ENCODE measurements around the gene RAB3A. TPM values are rescaled to one million over a fixed set of nuclear protein-coding genes. Genes with fewer than 3 reads are reported as not detected.

The RAB3A gene
- total and polyA plus RNA-seq, 2 experiments from 2014 or later = 1.4 to 1.9 TPM

- in situ Hi-C loops (cut with MboI) = no loop called here
- no peak overlapping the region for H3K27ac ChIP-seq
- no peaks in the 10 kb centered on the region for H3K9me2 ChIP-seq (ENCODE audit: insufficient read depth)
- H3K4me2 ChIP-seq (ENCODE audit: unreplicated experiment) = no peak overlapping the region
- no peak overlapping the region for H3K4me3 ChIP-seq
- 24 to 25% methylated on average over 36 to 37 of the region's 37 CpGs for WGBS, 2 experiments (ENCODE audit: low coverage in 1 of 2, low lambda C conversion rate in 2 of 2, missing lambda C conversion rate in 2 of 2)
- no peaks in the 10 kb centered on the region for H3K4me1 ChIP-seq (ENCODE audit: insufficient read depth)
- H3K9me3 ChIP-seq (ENCODE audit: low read depth) = no peaks in the 10 kb centered on the region
- H3K79me2 ChIP-seq (ENCODE audit: insufficient read depth) = no peaks in the 10 kb centered on the region
- peak; percentile 68 for DNase-seq
- no peaks in the 10 kb centered on the region for H3K36me3 ChIP-seq (ENCODE audit: low read depth)
- H4K20me1 ChIP-seq (ENCODE audit: insufficient read depth) = no peaks in the 10 kb centered on the region
- peaks cover 12% of the 10 kb centered on the region for H3K27me3 ChIP-seq (replicated peaks; ENCODE audit: insufficient read depth)
- H2AFZ ChIP-seq = no peak overlapping the region
- H3F3A ChIP-seq (ENCODE audit: insufficient read depth) = no peaks in the 10 kb centered on the region
- H3K9ac ChIP-seq = no peak overlapping the region
- TF ChIP-seq EZH2phosphoT487 (IDR thresholded peaks at IDR 0.05; ENCODE audit: insufficient read depth, low read depth) = no peak
- TF ChIP-seq EZH2 (IDR thresholded peaks at IDR 0.05; ENCODE audit: insufficient read depth, poor library complexity, severe bottlenecking) = no peak
Observed at GRCh38 chr19:18233224-18233825, 29.5 kb upstream of the RAB3A start.

GRCh38 chr19:18232540-18233223 is 28.8 kb upstream of the RAB3A start:
- no peak overlapping the region for H3K4me2 ChIP-seq (ENCODE audit: unreplicated experiment)

GRCh38 chr19:18231775-18232174 is 27.9 kb upstream of the RAB3A start:
- in situ Hi-C loops (cut with MboI) = no loop called here
- TF ChIP-seq EZH2 (IDR thresholded peaks at IDR 0.05; ENCODE audit: insufficient read depth, poor library complexity, severe bottlenecking) = no peak
- no peak for TF ChIP-seq EZH2phosphoT487 (IDR thresholded peaks at IDR 0.05; ENCODE audit: insufficient read depth, low read depth)
- 11% methylated on average over 4 of the region's 4 CpGs for WGBS, 2 experiments (ENCODE audit: low coverage in 1 of 2, low lambda C conversion rate in 2 of 2, missing lambda C conversion rate in 2 of 2)
- no peaks in the 10 kb centered on the region for H3K36me3 ChIP-seq (ENCODE audit: low read depth)
- H3K4me2 ChIP-seq (ENCODE audit: unreplicated experiment) = no peak overlapping the region
- no peaks in the 10 kb centered on the region for H3K9me2 ChIP-seq (ENCODE audit: insufficient read depth)
- H3K9me3 ChIP-seq (ENCODE audit: low read depth) = no peaks in the 10 kb centered on the region
- H3F3A ChIP-seq (ENCODE audit: insufficient read depth) = no peaks in the 10 kb centered on the region
- H3K9ac ChIP-seq = no peak overlapping the region
- H2AFZ ChIP-seq = no peak overlapping the region
- H3K4me3 ChIP-seq = no peak overlapping the region
- no peaks in the 10 kb centered on the region for H3K4me1 ChIP-seq (ENCODE audit: insufficient read depth)
- H3K27ac ChIP-seq = no peak overlapping the region
- no peaks in the 10 kb centered on the region for H4K20me1 ChIP-seq (ENCODE audit: insufficient read depth)
- H3K27me3 ChIP-seq (replicated peaks; ENCODE audit: insufficient read depth) = peaks cover 12% of the 10 kb centered on the region
- H3K79me2 ChIP-seq (ENCODE audit: insufficient read depth) = no peaks in the 10 kb centered on the region
- DNase-seq = no peak

More at GRCh38 chr19:18232540-18233223, 28.8 kb upstream of the RAB3A start:
- Histone ChIP-seq H3F3A (ENCODE audit: insufficient read depth) (no peaks in the 10 kb centered on the region), H3K4me3 (no peak overlapping the region), H3K36me3 (ENCODE audit: low read depth) (no peaks in the 10 kb centered on the region), H3K27me3 (replicated peaks; ENCODE audit: insufficient read depth) (peaks cover 12% of the 10 kb centered on the region), H3K79me2 (ENCODE audit: insufficient read depth) (no peaks in the 10 kb centered on the region), H2AFZ (no peak overlapping the region), H3K4me1 (ENCODE audit: insufficient read depth) (no peaks in the 10 kb centered on the region), H4K20me1 (ENCODE audit: insufficient read depth) (no peaks in the 10 kb centered on the region), H3K27ac (no peak overlapping the region), H3K9me3 (ENCODE audit: low read depth) (no peaks in the 10 kb centered on the region), H3K9me2 (ENCODE audit: insufficient read depth) (no peaks in the 10 kb centered on the region), H3K9ac (no peak overlapping the region)
- DNase-seq = peak; percentile 38
- WGBS, 2 experiments (ENCODE audit: low coverage in 1 of 2, low lambda C conversion rate in 2 of 2, missing lambda C conversion rate in 2 of 2) = 2% methylated on average over 39 to 46 of the region's 46 CpGs
- in situ Hi-C loops (cut with MboI) = no loop called here
- TF ChIP-seq EZH2phosphoT487 (IDR thresholded peaks at IDR 0.05; ENCODE audit: insufficient read depth, low read depth) = no peak
- no peak for TF ChIP-seq EZH2 (IDR thresholded peaks at IDR 0.05; ENCODE audit: insufficient read depth, poor library complexity, severe bottlenecking)

GRCh38 chr19:18230941-18231734 is 27.3 kb upstream of the RAB3A start:
- Histone ChIP-seq H3F3A (ENCODE audit: insufficient read depth) (no peaks in the 10 kb centered on the region), H3K4me3 (no peak overlapping the region), H3K4me1 (ENCODE audit: insufficient read depth) (no peaks in the 10 kb centered on the region), H3K27me3 (replicated peaks; ENCODE audit: insufficient read depth) (peaks cover 12% of the 10 kb centered on the region), H3K4me2 (ENCODE audit: unreplicated experiment) (no peak overlapping the region), H3K36me3 (ENCODE audit: low read depth) (no peaks in the 10 kb centered on the region), H3K27ac (no peak overlapping the region), H4K20me1 (ENCODE audit: insufficient read depth) (no peaks in the 10 kb centered on the region), H3K9me3 (ENCODE audit: low read depth) (no peaks in the 10 kb centered on the region), H2AFZ (no peak overlapping the region), H3K9ac (no peak overlapping the region), H3K79me2 (ENCODE audit: insufficient read depth) (no peaks in the 10 kb centered on the region), H3K9me2 (ENCODE audit: insufficient read depth) (no peaks in the 10 kb centered on the region)
- in situ Hi-C loops (cut with MboI) = no loop called here
- DNase-seq = peak; percentile 23
- 50 to 51% methylated on average over 17 to 18 of the region's 18 CpGs for WGBS, 2 experiments (ENCODE audit: low coverage in 1 of 2, low lambda C conversion rate in 2 of 2, missing lambda C conversion rate in 2 of 2)
- TF ChIP-seq EZH2 (IDR thresholded peaks at IDR 0.05; ENCODE audit: insufficient read depth, poor library complexity, severe bottlenecking) = no peak
- no peak for TF ChIP-seq EZH2phosphoT487 (IDR thresholded peaks at IDR 0.05; ENCODE audit: insufficient read depth, low read depth)

Measured in GM23248 (cell line).